HCT116 (cell line): ENCODE measurements around the gene CES3.

Source experiments
- CBX3 ChIP-seq: IDR thresholded peaks from 2 replicates; pipeline ENCODE4 v1.6.1; 2012; ENCODE audit warnings: low read depth
- EZH2 ChIP-seq: fragments of 200-600 bp; sonication (generic); IDR thresholded peaks from 2 replicates; pipeline ENCODE4 v1.6.1; 2017; ENCODE audit warnings: antibody characterized with exemption, mixed run types
- EZH2phosphoT487 ChIP-seq: fragments of 200-600 bp; IDR thresholded peaks from 2 replicates; pipeline ENCODE4 v1.6.1; 2018; ENCODE audit warnings: antibody characterized with exemption, borderline replicate concordance
- JUND ChIP-seq: IDR thresholded peaks from 2 replicates; pipeline ENCODE4 v1.6.1; 2012
- POLR2A ChIP-seq: IDR thresholded peaks from 2 replicates; pipeline ENCODE4 v1.7.0; 2011; ENCODE audit warnings: borderline replicate concordance; ENCODE audit not compliant: insufficient read depth, insufficient read length; ENCODE audit errors: extremely low read depth
- POLR2AphosphoS5 ChIP-seq: IDR thresholded peaks from 2 replicates; pipeline ENCODE4 v1.6.1; 2011; ENCODE audit warnings: mild to moderate bottlenecking, low read depth, low read length, moderate library complexity
- RAD21 ChIP-seq: IDR thresholded peaks from 2 replicates; pipeline ENCODE4 v1.6.1; 2012; ENCODE audit warnings: low read depth, mild to moderate bottlenecking
- SIN3A ChIP-seq: IDR thresholded peaks from 2 replicates; pipeline ENCODE4 v1.6.1; 2012; ENCODE audit warnings: low read depth
- SP1 ChIP-seq: IDR thresholded peaks from 2 replicates; pipeline ENCODE4 v1.6.1; 2012; ENCODE audit warnings: low read depth
- SRF ChIP-seq: IDR thresholded peaks from 2 replicates; pipeline ENCODE4 v1.6.1; 2012; ENCODE audit warnings: low read depth
- TCF7L2 ChIP-seq: IDR thresholded peaks from 2 replicates; pipeline ENCODE4 v1.7.0; 2011; ENCODE audit warnings: borderline replicate concordance, inconsistent platforms; ENCODE audit not compliant: insufficient read depth, insufficient read length; ENCODE audit errors: extremely low read depth
- TF ChIP-seq, protein P1 (sequence below): IDR thresholded peaks from 2 replicates; pipeline ENCODE4 v1.6.1; 2011; ENCODE audit warnings: mild to moderate bottlenecking, low read length, moderate library complexity; ENCODE audit not compliant: insufficient replicate concordance; ENCODE audit errors: extremely low read depth
- TF ChIP-seq, protein P2 (sequence below), 3 experiments: fragments of 200-600 bp in 1 of 3; sonication (generic) in 1 of 3; IDR thresholded peaks in 2 of 3; conservative IDR thresholded peaks in 1 of 3; 2 replicates each; pipeline ENCODE4 v1.5.1; 2012 to 2017; ENCODE audit warnings: low read depth in 2 of 3, low read length in 2 of 3, antibody characterized with exemption in 1 of 3, borderline replicate concordance in 1 of 3, control low read depth in 1 of 3, mild to moderate bottlenecking in 1 of 3, mixed read lengths in 1 of 3, mixed run types in 1 of 3, moderate library complexity in 1 of 3; ENCODE audit not compliant: insufficient read depth in 1 of 3
- TF ChIP-seq, protein P3 (sequence below): IDR thresholded peaks from 2 replicates; pipeline ENCODE4 v1.6.1; 2012

DNA sequence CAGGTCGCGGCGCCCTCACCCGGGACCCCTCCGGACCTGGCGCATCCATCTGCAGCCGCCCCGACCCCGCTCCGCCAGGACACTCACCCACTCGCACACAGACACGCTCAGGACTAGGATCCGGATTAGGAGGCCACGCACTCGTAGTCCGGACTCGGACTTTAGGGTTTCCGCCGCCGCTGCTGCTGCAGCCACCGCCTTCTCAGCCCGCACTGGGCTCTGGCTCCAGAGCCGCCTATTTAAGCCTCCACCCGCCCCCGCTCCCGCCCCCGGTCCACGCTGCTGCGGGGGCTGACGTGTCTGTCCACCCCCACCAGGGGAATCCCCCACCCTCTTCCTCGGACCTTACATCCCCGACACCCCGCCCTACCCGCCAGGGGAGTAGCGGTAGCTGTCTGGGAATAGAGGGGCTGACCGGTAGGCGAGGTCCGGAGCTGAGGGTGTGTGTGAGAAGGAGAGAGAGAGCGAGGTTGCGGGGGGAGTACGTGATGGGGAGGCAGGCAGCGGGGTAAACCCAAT is 35.7 kb upstream of the CES3 start, which contains the start of gene RRAD:
- no peak for TF ChIP-seq JUND
- TF ChIP-seq SRF = no peak
- TF ChIP-seq CBX3 = no peak
- TF ChIP-seq, protein P1, sequence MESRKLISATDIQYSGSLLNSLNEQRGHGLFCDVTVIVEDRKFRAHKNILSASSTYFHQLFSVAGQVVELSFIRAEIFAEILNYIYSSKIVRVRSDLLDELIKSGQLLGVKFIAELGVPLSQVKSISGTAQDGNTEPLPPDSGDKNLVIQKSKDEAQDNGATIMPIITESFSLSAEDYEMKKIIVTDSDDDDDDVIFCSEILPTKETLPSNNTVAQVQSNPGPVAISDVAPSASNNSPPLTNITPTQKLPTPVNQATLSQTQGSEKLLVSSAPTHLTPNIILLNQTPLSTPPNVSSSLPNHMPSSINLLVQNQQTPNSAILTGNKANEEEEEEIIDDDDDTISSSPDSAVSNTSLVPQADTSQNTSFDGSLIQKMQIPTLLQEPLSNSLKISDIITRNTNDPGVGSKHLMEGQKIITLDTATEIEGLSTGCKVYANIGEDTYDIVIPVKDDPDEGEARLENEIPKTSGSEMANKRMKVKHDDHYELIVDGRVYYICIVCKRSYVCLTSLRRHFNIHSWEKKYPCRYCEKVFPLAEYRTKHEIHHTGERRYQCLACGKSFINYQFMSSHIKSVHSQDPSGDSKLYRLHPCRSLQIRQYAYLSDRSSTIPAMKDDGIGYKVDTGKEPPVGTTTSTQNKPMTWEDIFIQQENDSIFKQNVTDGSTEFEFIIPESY = no peak
- TF ChIP-seq, protein P2, sequence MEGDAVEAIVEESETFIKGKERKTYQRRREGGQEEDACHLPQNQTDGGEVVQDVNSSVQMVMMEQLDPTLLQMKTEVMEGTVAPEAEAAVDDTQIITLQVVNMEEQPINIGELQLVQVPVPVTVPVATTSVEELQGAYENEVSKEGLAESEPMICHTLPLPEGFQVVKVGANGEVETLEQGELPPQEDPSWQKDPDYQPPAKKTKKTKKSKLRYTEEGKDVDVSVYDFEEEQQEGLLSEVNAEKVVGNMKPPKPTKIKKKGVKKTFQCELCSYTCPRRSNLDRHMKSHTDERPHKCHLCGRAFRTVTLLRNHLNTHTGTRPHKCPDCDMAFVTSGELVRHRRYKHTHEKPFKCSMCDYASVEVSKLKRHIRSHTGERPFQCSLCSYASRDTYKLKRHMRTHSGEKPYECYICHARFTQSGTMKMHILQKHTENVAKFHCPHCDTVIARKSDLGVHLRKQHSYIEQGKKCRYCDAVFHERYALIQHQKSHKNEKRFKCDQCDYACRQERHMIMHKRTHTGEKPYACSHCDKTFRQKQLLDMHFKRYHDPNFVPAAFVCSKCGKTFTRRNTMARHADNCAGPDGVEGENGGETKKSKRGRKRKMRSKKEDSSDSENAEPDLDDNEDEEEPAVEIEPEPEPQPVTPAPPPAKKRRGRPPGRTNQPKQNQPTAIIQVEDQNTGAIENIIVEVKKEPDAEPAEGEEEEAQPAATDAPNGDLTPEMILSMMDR (IDR thresholded peaks at IDR 0.05 in 2 of 3, conservative IDR thresholded peaks at IDR 0.05 in 1 of 3; ENCODE audit: borderline replicate concordance in 1 of 3, insufficient read depth in 1 of 3, low read depth in 2 of 3, low read length in 2 of 3) = no peak
- TF ChIP-seq SP1 = no peak
- TF ChIP-seq POLR2A = no peak
- TF ChIP-seq TCF7L2 = no peak
- no peak for TF ChIP-seq RAD21
- TF ChIP-seq EZH2 = no peak
- no peak for TF ChIP-seq POLR2AphosphoS5
- TF ChIP-seq SIN3A = no peak
- TF ChIP-seq, protein P3, sequence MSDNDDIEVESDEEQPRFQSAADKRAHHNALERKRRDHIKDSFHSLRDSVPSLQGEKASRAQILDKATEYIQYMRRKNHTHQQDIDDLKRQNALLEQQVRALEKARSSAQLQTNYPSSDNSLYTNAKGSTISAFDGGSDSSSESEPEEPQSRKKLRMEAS = no peak
- no peak for TF ChIP-seq EZH2phosphoT487
